Neutrophil (primary cell): Measurements from ENCODE around the gene ZSCAN10.

Experiments
- H3K27ac ChIP-seq: fragments of 200-600 bp; sonication (generic); 2 replicates; pipeline ENCODE4 v1.5.1; 2016; ENCODE audit warnings: mild to moderate bottlenecking, moderate library complexity
- H3K27me3 ChIP-seq: fragments of 200-600 bp; sonication (generic); 2 replicates; pipeline ENCODE4 v1.6.0; 2016; ENCODE audit warnings: mild to moderate bottlenecking
- H3K36me3 ChIP-seq: fragments of 200-600 bp; sonication (generic); 2 replicates; pipeline ENCODE4 v1.5.1; 2017
- H3K4me1 ChIP-seq, 2 experiments: fragments of 200-600 bp in 1 of 2; sonication (generic) in 1 of 2; 1 replicate in 1 of 2; 2 replicates in 1 of 2; pipeline versions ENCODE4 v1.5.1 to v1.6.1; 2013 to 2016; ENCODE audit warnings: low read depth in 1 of 2, low read length in 1 of 2, mild to moderate bottlenecking in 1 of 2, moderate library complexity in 1 of 2; ENCODE audit not compliant: control insufficient read depth in 1 of 2, insufficient read depth in 1 of 2
- H3K4me3 ChIP-seq, 2 experiments: fragments of 200-600 bp in 1 of 2; sonication (generic) in 1 of 2; 1 replicate in 1 of 2; 2 replicates in 1 of 2; pipeline ENCODE4 v1.5.1; 2013 to 2016; ENCODE audit warnings: low read depth in 1 of 2, low read length in 1 of 2, mild to moderate bottlenecking in 1 of 2, moderate library complexity in 1 of 2
- H3K9me3 ChIP-seq: fragments of 200-600 bp; sonication (generic); 2 replicates; pipeline ENCODE4 v1.5.1; 2016
- CTCF ChIP-seq: fragments of 200-600 bp; sonication (generic); IDR thresholded peaks from 2 replicates; pipeline ENCODE4 v1.5.1; 2016; ENCODE audit warnings: antibody characterized with exemption

Gene ZSCAN10

GRCh38 chr16:3099732-3100499, 822 bp upstream of the ZSCAN10 start:
- Histone ChIP-seq H3K4me3 (peak overlapping the region; percentile 55 to 60), H3K4me1 (peaks cover 56 to 62% of the 10 kb centered on the region in 2 experiments), H3K36me3 (no peaks in the 10 kb centered on the region), H3K9me3 (no peaks in the 10 kb centered on the region), H3K27me3 (peaks cover 3% of the 10 kb centered on the region), H3K27ac (peak overlapping the region; percentile 58)
- TF ChIP-seq CTCF = peak; percentile 10

GRCh38 chr16:3099395-3099731, 269 bp upstream of the ZSCAN10 start:
- H3K36me3 ChIP-seq = no peaks in the 10 kb centered on the region
- peaks cover 3% of the 10 kb centered on the region for H3K27me3 ChIP-seq
- no peaks in the 10 kb centered on the region for H3K9me3 ChIP-seq
- peaks cover 56 to 68% of the 10 kb centered on the region in 2 experiments for H3K4me1 ChIP-seq
- peak overlapping the region; percentile 58 for H3K27ac ChIP-seq
- TF ChIP-seq CTCF = no peak
- H3K4me3 ChIP-seq = peak overlapping the region in 1 of 2 experiments; percentile 60

- Histone ChIP-seq H3K27ac (no peak overlapping the region), H3K9me3 (no peaks in the 10 kb centered on the region), H3K27me3 (peaks cover 3% of the 10 kb centered on the region), H3K36me3 (no peaks in the 10 kb centered on the region), H3K4me1 (peaks cover 56 to 67% of the 10 kb centered on the region in 2 experiments), H3K4me3 (no peak overlapping the region)
- no peak for TF ChIP-seq CTCF
Measured at GRCh38 chr16:3097266-3097665, 1.8 kb downstream of the ZSCAN10 start.

GRCh38 chr16:3096362-3096761, 2.7 kb downstream of the ZSCAN10 start:
- no peak for TF ChIP-seq CTCF
- peak overlapping the region in 1 of 2 experiments; percentile 12 for H3K4me3 ChIP-seq
- H3K9me3 ChIP-seq = no peaks in the 10 kb centered on the region
- peaks cover 47 to 63% of the 10 kb centered on the region in 2 experiments for H3K4me1 ChIP-seq
- peaks cover 3% of the 10 kb centered on the region for H3K27me3 ChIP-seq
- H3K36me3 ChIP-seq = no peaks in the 10 kb centered on the region
- peak overlapping the region; percentile 70 for H3K27ac ChIP-seq

GRCh38 chr16:3095869-3096268, 3.2 kb downstream of the ZSCAN10 start:
- H3K27ac ChIP-seq = peak overlapping the region; percentile 70
- H3K4me3 ChIP-seq = peak overlapping the region in 1 of 2 experiments; percentile 12
- H3K36me3 ChIP-seq = no peaks in the 10 kb centered on the region
- TF ChIP-seq CTCF = peak; percentile 46
- peaks cover 3% of the 10 kb centered on the region for H3K27me3 ChIP-seq
- peaks cover 46 to 63% of the 10 kb centered on the region in 2 experiments for H3K4me1 ChIP-seq
- no peaks in the 10 kb centered on the region for H3K9me3 ChIP-seq
